ENCODE results near the gene TRIM75. TPM values are rescaled to one million over a fixed set of nuclear protein-coding genes. Genes with fewer than 3 reads are reported as not detected.
"Not testable (repeated sequence)": the region's sequence is repeated elsewhere in the genome, so short reads cannot be mapped to it uniquely, and the experiment has no call there.

Gene TRIM75
- total RNA-seq, 2 donors from 2014 or later: not detected

- no peak overlapping the region for H3K4me3 ChIP-seq
- DNase-seq: no peak
- H3K9me3 ChIP-seq: no peaks in the 10 kb centered on the region
- intact Hi-C loops (cut with DNase I): no loop called here
- no peak overlapping the region for H3K9ac ChIP-seq (ENCODE audit: low read depth in 2 of 2, low read length in 2 of 2)
- H3K4me1 ChIP-seq: no peaks in the 10 kb centered on the region
- H3K36me3 ChIP-seq: no peaks in the 10 kb centered on the region
- no peak overlapping the region for H3K27ac ChIP-seq
- TF ChIP-seq, protein P1, sequence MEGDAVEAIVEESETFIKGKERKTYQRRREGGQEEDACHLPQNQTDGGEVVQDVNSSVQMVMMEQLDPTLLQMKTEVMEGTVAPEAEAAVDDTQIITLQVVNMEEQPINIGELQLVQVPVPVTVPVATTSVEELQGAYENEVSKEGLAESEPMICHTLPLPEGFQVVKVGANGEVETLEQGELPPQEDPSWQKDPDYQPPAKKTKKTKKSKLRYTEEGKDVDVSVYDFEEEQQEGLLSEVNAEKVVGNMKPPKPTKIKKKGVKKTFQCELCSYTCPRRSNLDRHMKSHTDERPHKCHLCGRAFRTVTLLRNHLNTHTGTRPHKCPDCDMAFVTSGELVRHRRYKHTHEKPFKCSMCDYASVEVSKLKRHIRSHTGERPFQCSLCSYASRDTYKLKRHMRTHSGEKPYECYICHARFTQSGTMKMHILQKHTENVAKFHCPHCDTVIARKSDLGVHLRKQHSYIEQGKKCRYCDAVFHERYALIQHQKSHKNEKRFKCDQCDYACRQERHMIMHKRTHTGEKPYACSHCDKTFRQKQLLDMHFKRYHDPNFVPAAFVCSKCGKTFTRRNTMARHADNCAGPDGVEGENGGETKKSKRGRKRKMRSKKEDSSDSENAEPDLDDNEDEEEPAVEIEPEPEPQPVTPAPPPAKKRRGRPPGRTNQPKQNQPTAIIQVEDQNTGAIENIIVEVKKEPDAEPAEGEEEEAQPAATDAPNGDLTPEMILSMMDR (IDR thresholded peaks at IDR 0.05): no peak
- no peaks in the 10 kb centered on the region for H3K27me3 ChIP-seq
Observed at GRCh38 chr4:165010487-165010886, 43.2 kb upstream of the TRIM75 start.

DNA sequence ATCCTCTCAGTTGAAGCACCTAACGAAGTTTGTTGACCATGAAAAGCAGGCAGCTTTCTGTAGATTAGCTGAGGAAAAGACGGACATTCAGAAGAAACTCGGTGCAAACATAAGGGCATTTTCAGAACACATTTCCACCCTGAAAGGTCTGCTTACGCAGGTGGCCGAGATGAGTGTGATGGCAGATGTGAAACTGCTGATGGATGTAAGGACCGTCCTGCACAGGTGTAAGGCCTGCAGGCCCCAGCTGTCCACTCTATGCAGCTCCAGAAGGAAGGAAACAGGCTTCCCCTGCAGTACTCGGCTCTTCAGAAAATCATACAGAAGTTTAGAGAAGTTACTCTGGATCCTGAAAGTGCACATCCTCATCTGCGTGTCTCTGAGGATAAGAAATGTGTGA is 42.7 kb upstream of the TRIM75 start:
- H3K4me3 ChIP-seq: no peak overlapping the region
- DNase-seq: no peak
- no peak overlapping the region for H3K27ac ChIP-seq
- TF ChIP-seq, protein P1 (IDR thresholded peaks at IDR 0.05): no peak
- no peaks in the 10 kb centered on the region for H3K9me3 ChIP-seq
- H3K36me3 ChIP-seq: no peaks in the 10 kb centered on the region
- H3K9ac ChIP-seq (ENCODE audit: low read depth in 2 of 2, low read length in 2 of 2): no peak overlapping the region
- H3K27me3 ChIP-seq: no peaks in the 10 kb centered on the region
- intact Hi-C loops (cut with DNase I): no loop called here
- no peaks in the 10 kb centered on the region for H3K4me1 ChIP-seq

DNA sequence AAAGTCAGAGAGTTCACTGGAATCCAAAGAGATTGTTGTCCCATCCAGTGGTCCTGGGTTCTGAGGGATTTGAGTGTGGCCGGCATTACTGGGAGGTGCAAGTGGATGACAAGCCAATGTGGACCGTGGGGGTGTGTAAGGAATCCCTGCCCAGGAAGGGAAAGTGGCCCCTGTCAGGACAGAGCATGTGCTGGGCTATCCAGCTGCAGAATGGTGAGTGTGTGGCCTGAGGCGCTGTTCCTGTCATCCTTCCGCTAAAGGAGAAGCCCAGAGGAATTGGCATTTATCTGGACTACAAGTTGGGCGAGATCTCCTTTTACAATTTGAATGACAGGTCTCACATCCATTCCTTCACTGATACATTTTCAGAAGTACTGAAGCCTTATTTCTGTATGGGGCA is 42.3 kb upstream of the TRIM75 start:
- no peaks in the 10 kb centered on the region for H3K36me3 ChIP-seq
- H3K27me3 ChIP-seq: no peaks in the 10 kb centered on the region
- no peak overlapping the region for H3K27ac ChIP-seq
- no peak overlapping the region for H3K9ac ChIP-seq (ENCODE audit: low read depth in 2 of 2, low read length in 2 of 2)
- intact Hi-C loops (cut with DNase I): no loop called here
- H3K4me1 ChIP-seq: no peaks in the 10 kb centered on the region
- H3K9me3 ChIP-seq: no peaks in the 10 kb centered on the region
- DNase-seq: no peak
- no peak overlapping the region for H3K4me3 ChIP-seq
- TF ChIP-seq, protein P1 (IDR thresholded peaks at IDR 0.05): no peak

- TF ChIP-seq, protein P1 (IDR thresholded peaks at IDR 0.05): no peak
Observed at GRCh38 chr4:165013691-165014090, 40.0 kb upstream of the TRIM75 start.

DNA sequence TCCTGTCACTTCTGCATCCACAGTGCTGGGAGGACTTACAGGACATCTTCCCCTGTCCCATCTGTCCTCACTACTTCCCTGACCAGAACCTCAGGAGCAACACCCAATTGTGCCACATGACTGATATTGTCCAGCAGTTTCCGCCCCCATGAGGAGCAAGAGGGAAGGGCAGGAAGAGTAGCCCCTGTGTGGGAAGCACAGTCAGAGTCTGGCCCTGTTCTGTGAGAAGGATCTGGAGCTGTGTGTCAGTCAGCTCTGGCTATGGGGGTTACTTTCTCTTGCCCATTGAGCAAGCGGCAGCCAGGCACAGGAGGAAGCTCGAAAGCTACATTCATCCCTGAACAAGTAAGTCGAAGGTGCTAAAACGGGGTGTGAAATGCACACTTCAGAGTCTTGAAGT is 36.7 kb upstream of the TRIM75 start:
- Histone ChIP-seq H3K9me3 (no peaks in the 10 kb centered on the region), H3K4me3 (no peak overlapping the region), H3K36me3 (no peaks in the 10 kb centered on the region), H3K27ac (no peak overlapping the region), H3K4me1 (no peaks in the 10 kb centered on the region), H3K9ac (ENCODE audit: low read depth in 2 of 2, low read length in 2 of 2) (no peak overlapping the region), H3K27me3 (no peaks in the 10 kb centered on the region)
- no peak for DNase-seq
- TF ChIP-seq, protein P1 (IDR thresholded peaks at IDR 0.05): no peak
- intact Hi-C loops (cut with DNase I): no loop called here

More at GRCh38 chr4:165013691-165014090, 40.0 kb upstream of the TRIM75 start:
- Histone ChIP-seq H3K27ac (no peak overlapping the region), H3K4me1 (no peaks in the 10 kb centered on the region), H3K36me3 (no peaks in the 10 kb centered on the region), H3K9ac (ENCODE audit: low read depth in 2 of 2, low read length in 2 of 2) (no peak overlapping the region), H3K9me3 (no peaks in the 10 kb centered on the region), H3K4me3 (no peak overlapping the region), H3K27me3 (no peaks in the 10 kb centered on the region)
- DNase-seq: no peak
- intact Hi-C loops (cut with DNase I): no loop called here

GRCh38 chr4:165019995-165020394 is 33.7 kb upstream of the TRIM75 start:
- H3K9ac ChIP-seq (ENCODE audit: low read depth in 2 of 2, low read length in 2 of 2); intact Hi-C loops (cut with DNase I); H3K27ac ChIP-seq; H3K4me3 ChIP-seq; H3K27me3 ChIP-seq; H3K36me3 ChIP-seq; DNase-seq; H3K4me1 ChIP-seq; H3K9me3 ChIP-seq: not testable (repeated sequence)

- H3K27ac ChIP-seq; H3K9ac ChIP-seq (ENCODE audit: low read depth in 2 of 2, low read length in 2 of 2); H3K4me1 ChIP-seq; H3K36me3 ChIP-seq; H3K4me3 ChIP-seq; H3K9me3 ChIP-seq; H3K27me3 ChIP-seq; intact Hi-C loops (cut with DNase I); DNase-seq: not testable (repeated sequence)
Observed at GRCh38 chr4:165025782-165026181, 27.9 kb upstream of the TRIM75 start.
